Measurements from ENCODE around the gene PPP6C.
"Not testable (repeated sequence)": the region's sequence is repeated elsewhere in the genome, so short reads cannot be mapped to it uniquely, and the experiment has no call there.

The PPP6C gene

GRCh38 chr9:125183561-125183960 lies 6.0 kb downstream of the PPP6C start:
- TF ChIP-seq FOXA1 (IDR thresholded peaks at IDR 0.05) (no peak), NFRKB (IDR thresholded peaks at IDR 0.05) (no peak), SUZ12 (IDR thresholded peaks at IDR 0.05) (no peak)
- CTCF ChIA-PET, result no interaction called here
- POLR2A ChIA-PET, result no interaction called here
- DNase-seq (ENCODE audit: extremely low spot score), result no peak

- no peak for DNase-seq (ENCODE audit: extremely low spot score)
- POLR2A ChIA-PET, result no interaction called here
- CTCF ChIA-PET, result no interaction called here
- TF ChIP-seq HDGF (IDR thresholded peaks at IDR 0.05; ENCODE audit: borderline replicate concordance), result no peak
- no peak for TF ChIP-seq LEF1 (IDR thresholded peaks at IDR 0.05; ENCODE audit: borderline replicate concordance)
- no peak for TF ChIP-seq SUZ12 (IDR thresholded peaks at IDR 0.05)
- no peak for TF ChIP-seq FOXA1 (IDR thresholded peaks at IDR 0.05)
- no peak for TF ChIP-seq ARNT (IDR thresholded peaks at IDR 0.05)
- no peak for TF ChIP-seq NFRKB (IDR thresholded peaks at IDR 0.05)
These were observed 6.5 kb downstream of the PPP6C start for GRCh38 chr9:125183054-125183453.

- CTCF ChIA-PET; POLR2A ChIA-PET; DNase-seq (ENCODE audit: extremely low spot score): not testable (repeated sequence)
These were observed 7.8 kb downstream of the PPP6C start for GRCh38 chr9:125181756-125182155.

GRCh38 chr9:125180876-125181275 lies 8.7 kb downstream of the PPP6C start:
- no peak for DNase-seq (ENCODE audit: extremely low spot score)
- ChIA-PET POLR2A (no interaction called here), CTCF (no interaction called here)
- no peak for TF ChIP-seq TARDBP (IDR thresholded peaks at IDR 0.05)
- TF ChIP-seq SUZ12 (IDR thresholded peaks at IDR 0.05), result no peak
- TF ChIP-seq SP1 (IDR thresholded peaks at IDR 0.05), result no peak
- no peak for TF ChIP-seq ELF4 (IDR thresholded peaks at IDR 0.05)
- no peak for TF ChIP-seq LEF1 (IDR thresholded peaks at IDR 0.05; ENCODE audit: borderline replicate concordance)
- TF ChIP-seq BHLHE40 (IDR thresholded peaks at IDR 0.05; ENCODE audit: borderline replicate concordance), result no peak

GRCh38 chr9:125179776-125180175 lies 9.8 kb downstream of the PPP6C start:
- POLR2A ChIA-PET; DNase-seq (ENCODE audit: extremely low spot score); CTCF ChIA-PET: not testable (repeated sequence)

GRCh38 chr9:125177888-125178287 lies 11.7 kb downstream of the PPP6C start:
- ChIA-PET CTCF (interaction anchor here (0.6 kb wide), 1 partner anchor 9 kb away, joined by 6 read pairs; no protein-coding TSS in a partner anchor), POLR2A (no interaction called here)
- no peak for DNase-seq (ENCODE audit: extremely low spot score)
- TF ChIP-seq TARDBP (IDR thresholded peaks at IDR 0.05), result no peak
- no peak for TF ChIP-seq SP1 (IDR thresholded peaks at IDR 0.05)
- TF ChIP-seq FOXK2 (IDR thresholded peaks at IDR 0.05), result no peak
- TF ChIP-seq SUZ12 (IDR thresholded peaks at IDR 0.05), result no peak
- no peak for TF ChIP-seq ARNT (IDR thresholded peaks at IDR 0.05)
- no peak for TF ChIP-seq ZNF384 (IDR thresholded peaks at IDR 0.05)
- no peak for TF ChIP-seq HDGF (IDR thresholded peaks at IDR 0.05; ENCODE audit: borderline replicate concordance)
- TF ChIP-seq L3MBTL2 (conservative IDR thresholded peaks at IDR 0.05), result no peak
- TF ChIP-seq LEF1 (IDR thresholded peaks at IDR 0.05; ENCODE audit: borderline replicate concordance), result no peak

GRCh38 chr9:125176636-125177035 lies 13.0 kb downstream of the PPP6C start:
- ChIA-PET POLR2A (interaction anchor here (1.6 kb wide), 1 partner anchor 65 kb away, joined by 10 read pairs; the partner anchor contains the start of gene HSPA5), CTCF (interaction anchor here (0.6 kb wide), 1 partner anchor 405 kb away, joined by 3 read pairs; no protein-coding TSS in a partner anchor)
- TF ChIP-seq HDGF (IDR thresholded peaks at IDR 0.05; ENCODE audit: borderline replicate concordance), result no peak
- TF ChIP-seq NFRKB (IDR thresholded peaks at IDR 0.05), result no peak
- TF ChIP-seq PKNOX1 (IDR thresholded peaks at IDR 0.05), result 0 out of 2 replicates have a peak, but pooled peaks have one; percentile 16
- no peak for TF ChIP-seq FOXM1 (IDR thresholded peaks at IDR 0.05; ENCODE audit: borderline replicate concordance)
- DNase-seq (ENCODE audit: extremely low spot score), result no peak

- no peak for DNase-seq (ENCODE audit: extremely low spot score)
- TF ChIP-seq HDGF (IDR thresholded peaks at IDR 0.05; ENCODE audit: borderline replicate concordance) (no peak), PKNOX1 (IDR thresholded peaks at IDR 0.05) (no peak), CTBP1 (IDR thresholded peaks at IDR 0.05; ENCODE audit: borderline replicate concordance) (no peak), SUZ12 (IDR thresholded peaks at IDR 0.05) (no peak), ARNT (IDR thresholded peaks at IDR 0.05) (no peak), FOXA1 (IDR thresholded peaks at IDR 0.05) (no peak), TARDBP (IDR thresholded peaks at IDR 0.05) (no peak), LEF1 (IDR thresholded peaks at IDR 0.05; ENCODE audit: borderline replicate concordance) (no peak)
- CTCF ChIA-PET, result no interaction called here
- POLR2A ChIA-PET, result no interaction called here
These were observed 17.4 kb downstream of the PPP6C start for GRCh38 chr9:125172031-125172755.

Data from HEK293T (cell line).